OCI-LY7 (cell line): Measurements from ENCODE around the gene CYP19A1.

Experiments
- CTCF ChIP-seq: fragments of 200-600 bp; sonication (generic); conservative IDR thresholded peaks from 2 replicates; pipeline ENCODE4 v1.5.1; 2014; ENCODE audit warnings: mild to moderate bottlenecking, antibody characterized with exemption, low read length, moderate library complexity, mixed read lengths
- EZH2phosphoT487 ChIP-seq: fragments of 200-600 bp; sonication (generic); IDR thresholded peaks from 2 replicates; pipeline ENCODE4 v1.6.1; 2018; ENCODE audit warnings: low read depth, borderline replicate concordance, mild to moderate bottlenecking, mixed run types, antibody characterized with exemption, low read length, moderate library complexity, mixed read lengths

GRCh38 chr15:51172193-51172592, 166.2 kb downstream of the CYP19A1 start:
- TF ChIP-seq CTCF (no peak), EZH2phosphoT487 (no peak)
